DOHH2 (cell line): ENCODE data around the gene SLC9A6.

Experiments
- CTCF ChIP-seq: fragments of 200-600 bp; sonication (generic); IDR thresholded peaks from one replicate; pipeline ENCODE4 v1.5.1; 2014; ENCODE audit warnings: antibody characterized with exemption, mild to moderate bottlenecking, low read depth, low read length; ENCODE audit not compliant: poor library complexity, severe bottlenecking
- EZH2phosphoT487 ChIP-seq: fragments of 200-600 bp; sonication (generic); IDR thresholded peaks from 2 replicates; pipeline ENCODE4 v1.6.1; 2017; ENCODE audit warnings: borderline replicate concordance, mild to moderate bottlenecking, antibody characterized with exemption, low read length, moderate library complexity, mixed read lengths

DNA sequence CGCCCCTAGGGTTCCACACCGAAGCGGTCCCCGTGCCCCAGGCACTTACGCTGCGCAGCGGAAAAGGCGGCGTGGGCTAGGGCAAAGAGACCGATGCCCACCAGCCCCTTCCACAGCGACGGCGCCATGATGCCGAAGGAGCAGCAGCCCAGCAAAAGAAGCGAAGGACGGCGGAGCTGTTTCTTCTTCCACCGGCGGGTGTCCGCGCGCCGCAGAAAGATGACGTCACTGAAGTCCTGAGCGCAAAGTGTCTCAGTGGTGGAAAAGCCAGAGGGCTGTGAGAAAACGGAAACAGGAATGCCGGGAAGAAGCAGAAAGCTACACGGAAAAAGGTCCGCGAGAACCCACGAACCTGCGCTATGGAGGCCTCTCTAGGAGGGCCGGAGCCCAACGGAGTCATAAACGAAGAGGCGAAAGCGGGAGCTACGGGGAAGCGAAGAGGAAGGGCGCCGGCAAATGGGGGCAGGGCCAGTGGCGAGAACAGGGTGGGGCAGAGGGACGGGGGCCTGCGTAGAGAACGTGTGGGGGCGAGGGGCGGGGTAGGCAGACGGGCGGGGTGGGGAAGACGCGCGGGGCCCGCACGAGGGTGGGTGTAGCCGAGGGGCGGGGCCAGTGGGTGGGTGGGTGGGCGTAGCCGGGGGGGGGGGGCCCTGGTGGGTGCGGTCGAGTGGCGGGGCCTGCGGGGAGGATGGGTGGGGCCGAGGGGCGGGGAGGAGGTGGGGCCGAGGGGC is 11.5 kb upstream of the SLC9A6 start, which contains the start of gene MMGT1:
- no peak for TF ChIP-seq CTCF
- no peak for TF ChIP-seq EZH2phosphoT487
